ENCODE results near the gene GPC5.

The GPC5 gene

GRCh38 chr13:91564396-91564795 is 166.0 kb downstream of the GPC5 start:
- Histone ChIP-seq H3K79me2 (ENCODE audit: control insufficient read depth, insufficient read depth, low read length, unreplicated experiment) (no peaks in the 10 kb centered on the region), H3K27ac (ENCODE audit: low read depth, low read length) (no peak overlapping the region), H3K4me1 (ENCODE audit: control insufficient read depth, insufficient read depth, low read length, unreplicated experiment) (no peaks in the 10 kb centered on the region), H2AFZ (ENCODE audit: low read length, unreplicated experiment) (no peak overlapping the region), H3K36me3 (ENCODE audit: insufficient read depth, low read length) (no peaks in the 10 kb centered on the region), H3K27me3 (ENCODE audit: insufficient read depth, low read length) (no peaks in the 10 kb centered on the region), H3K4me3 (ENCODE audit: low read depth, low read length) (no peak overlapping the region)

GRCh38 chr13:91565296-91565695 is 166.9 kb downstream of the GPC5 start:
- Histone ChIP-seq H3K36me3 (ENCODE audit: insufficient read depth, low read length) (no peaks in the 10 kb centered on the region), H3K4me3 (ENCODE audit: low read depth, low read length) (no peak overlapping the region), H3K27ac (ENCODE audit: low read depth, low read length) (no peak overlapping the region), H3K4me1 (ENCODE audit: control insufficient read depth, insufficient read depth, low read length, unreplicated experiment) (no peaks in the 10 kb centered on the region), H3K79me2 (ENCODE audit: control insufficient read depth, insufficient read depth, low read length, unreplicated experiment) (no peaks in the 10 kb centered on the region), H2AFZ (ENCODE audit: low read length, unreplicated experiment) (no peak overlapping the region), H3K27me3 (ENCODE audit: insufficient read depth, low read length) (no peaks in the 10 kb centered on the region)

DNA sequence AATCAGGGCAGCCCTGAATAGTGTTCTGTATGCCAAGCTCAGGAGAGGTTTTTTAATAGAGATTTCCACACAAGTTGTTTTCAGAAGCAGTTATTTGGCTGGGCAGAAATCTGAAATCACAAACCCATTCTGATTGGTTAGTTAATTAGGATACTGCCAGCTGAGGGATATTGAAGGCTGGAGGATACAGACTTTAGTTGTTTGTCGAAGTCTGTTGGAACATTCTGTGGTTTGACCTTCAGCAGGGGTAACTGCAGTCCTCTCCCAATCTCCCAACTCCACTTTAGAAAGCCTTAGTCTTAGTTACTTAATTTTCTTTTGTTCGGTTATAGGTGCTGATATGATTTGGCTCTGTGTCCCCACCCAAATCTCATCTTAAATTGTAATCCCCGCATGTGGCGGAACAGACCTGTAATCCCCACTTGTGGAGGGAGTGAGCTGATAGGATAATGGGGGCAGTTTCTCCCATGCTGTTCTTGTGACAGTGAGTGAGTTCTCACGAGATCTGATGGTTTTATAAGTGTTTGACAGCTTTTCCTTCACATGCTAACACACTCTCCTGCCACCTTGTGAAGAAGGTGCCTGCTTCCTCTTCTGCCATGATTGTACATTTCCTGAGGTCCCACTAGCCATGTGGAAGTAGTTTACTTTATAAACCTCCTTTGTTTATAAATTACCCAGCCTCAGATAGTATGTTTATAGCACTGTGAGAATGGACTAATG is 169.2 kb downstream of the GPC5 start:
- no peak overlapping the region for H2AFZ ChIP-seq (ENCODE audit: low read length, unreplicated experiment)
- no peak overlapping the region for H3K27ac ChIP-seq (ENCODE audit: low read depth, low read length)
- no peaks in the 10 kb centered on the region for H3K27me3 ChIP-seq (ENCODE audit: insufficient read depth, low read length)
- no peaks in the 10 kb centered on the region for H3K79me2 ChIP-seq (ENCODE audit: control insufficient read depth, insufficient read depth, low read length, unreplicated experiment)
- H3K36me3 ChIP-seq (ENCODE audit: insufficient read depth, low read length), result no peaks in the 10 kb centered on the region
- H3K4me1 ChIP-seq (ENCODE audit: control insufficient read depth, insufficient read depth, low read length, unreplicated experiment), result no peaks in the 10 kb centered on the region
- H3K4me3 ChIP-seq (ENCODE audit: low read depth, low read length), result no peak overlapping the region

DNA sequence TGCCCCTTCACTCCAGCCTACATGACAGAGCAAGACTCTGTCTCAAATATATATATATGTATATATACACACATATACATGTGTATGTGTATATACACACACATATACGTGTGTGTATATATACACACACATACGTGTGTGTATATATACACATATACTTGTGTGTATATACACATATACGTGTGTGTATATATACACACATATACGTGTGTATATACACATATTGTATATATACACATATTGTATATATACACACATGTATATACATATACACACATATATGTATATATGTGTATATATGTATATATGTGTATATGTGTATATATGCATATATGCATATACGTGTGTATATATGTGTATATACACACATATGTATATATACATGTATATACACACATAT is 173.3 kb downstream of the GPC5 start:
- H3K27me3 ChIP-seq (ENCODE audit: insufficient read depth, low read length), result no peaks in the 10 kb centered on the region
- no peak overlapping the region for H3K4me3 ChIP-seq (ENCODE audit: low read depth, low read length)
- no peaks in the 10 kb centered on the region for H3K36me3 ChIP-seq (ENCODE audit: insufficient read depth, low read length)
- H3K4me1 ChIP-seq (ENCODE audit: control insufficient read depth, insufficient read depth, low read length, unreplicated experiment), result no peaks in the 10 kb centered on the region
- no peak overlapping the region for H3K27ac ChIP-seq (ENCODE audit: low read depth, low read length)
- H2AFZ ChIP-seq (ENCODE audit: low read length, unreplicated experiment), result no peak overlapping the region
- no peaks in the 10 kb centered on the region for H3K79me2 ChIP-seq (ENCODE audit: control insufficient read depth, insufficient read depth, low read length, unreplicated experiment)

DNA sequence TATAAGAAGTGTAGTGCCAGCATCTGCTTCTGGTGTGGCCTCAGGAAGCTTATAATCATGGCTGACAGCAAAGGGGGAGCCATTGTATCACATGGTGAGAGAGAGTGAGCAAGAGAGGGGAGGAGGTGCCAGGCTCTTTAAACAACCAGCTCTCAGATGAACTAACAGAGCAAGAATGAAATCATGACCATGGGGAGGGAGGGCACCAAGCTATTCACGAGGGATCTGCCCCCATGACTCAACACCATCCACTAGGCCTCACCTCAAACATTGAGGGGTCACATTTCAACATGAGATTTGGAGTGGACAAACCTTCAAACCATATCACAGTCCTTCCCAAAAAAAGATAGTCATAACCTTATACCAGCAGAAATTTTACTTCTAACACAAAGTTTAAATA is 174.0 kb downstream of the GPC5 start:
- H3K79me2 ChIP-seq (ENCODE audit: control insufficient read depth, insufficient read depth, low read length, unreplicated experiment), result no peaks in the 10 kb centered on the region
- H3K4me1 ChIP-seq (ENCODE audit: control insufficient read depth, insufficient read depth, low read length, unreplicated experiment), result no peaks in the 10 kb centered on the region
- H3K27ac ChIP-seq (ENCODE audit: low read depth, low read length), result no peak overlapping the region

GRCh38 chr13:91572944-91573598 is 174.7 kb downstream of the GPC5 start:
- no peak overlapping the region for H3K4me3 ChIP-seq (ENCODE audit: low read depth, low read length)
- no peaks in the 10 kb centered on the region for H3K79me2 ChIP-seq (ENCODE audit: control insufficient read depth, insufficient read depth, low read length, unreplicated experiment)
- H2AFZ ChIP-seq (ENCODE audit: low read length, unreplicated experiment), result no peak overlapping the region
- no peaks in the 10 kb centered on the region for H3K4me1 ChIP-seq (ENCODE audit: control insufficient read depth, insufficient read depth, low read length, unreplicated experiment)
- H3K36me3 ChIP-seq (ENCODE audit: insufficient read depth, low read length), result no peaks in the 10 kb centered on the region
- no peaks in the 10 kb centered on the region for H3K27me3 ChIP-seq (ENCODE audit: insufficient read depth, low read length)
- no peak overlapping the region for H3K27ac ChIP-seq (ENCODE audit: low read depth, low read length)

More for the DNA sequence above, 174.0 kb downstream of the GPC5 start:
- H2AFZ ChIP-seq (ENCODE audit: low read length, unreplicated experiment), result no peak overlapping the region
- H3K4me3 ChIP-seq (ENCODE audit: low read depth, low read length), result no peak overlapping the region
- H3K27me3 ChIP-seq (ENCODE audit: insufficient read depth, low read length), result no peaks in the 10 kb centered on the region
- H3K36me3 ChIP-seq (ENCODE audit: insufficient read depth, low read length), result no peaks in the 10 kb centered on the region

- no peaks in the 10 kb centered on the region for H3K79me2 ChIP-seq (ENCODE audit: control insufficient read depth, insufficient read depth, low read length, unreplicated experiment)
- no peaks in the 10 kb centered on the region for H3K36me3 ChIP-seq (ENCODE audit: insufficient read depth, low read length)
- H3K4me3 ChIP-seq (ENCODE audit: low read depth, low read length), result no peak overlapping the region
- H2AFZ ChIP-seq (ENCODE audit: low read length, unreplicated experiment), result no peak overlapping the region
- H3K27ac ChIP-seq (ENCODE audit: low read depth, low read length), result no peak overlapping the region
- no peaks in the 10 kb centered on the region for H3K4me1 ChIP-seq (ENCODE audit: control insufficient read depth, insufficient read depth, low read length, unreplicated experiment)
- H3K27me3 ChIP-seq (ENCODE audit: insufficient read depth, low read length), result no peaks in the 10 kb centered on the region
Measured at GRCh38 chr13:91574766-91575165, 176.3 kb downstream of the GPC5 start.

GRCh38 chr13:91576590-91576989 is 178.2 kb downstream of the GPC5 start:
- H3K4me1 ChIP-seq (ENCODE audit: control insufficient read depth, insufficient read depth, low read length, unreplicated experiment), result no peaks in the 10 kb centered on the region
- no peak overlapping the region for H3K4me3 ChIP-seq (ENCODE audit: low read depth, low read length)
- no peaks in the 10 kb centered on the region for H3K79me2 ChIP-seq (ENCODE audit: control insufficient read depth, insufficient read depth, low read length, unreplicated experiment)
- no peak overlapping the region for H3K27ac ChIP-seq (ENCODE audit: low read depth, low read length)
- no peak overlapping the region for H2AFZ ChIP-seq (ENCODE audit: low read length, unreplicated experiment)
- H3K36me3 ChIP-seq (ENCODE audit: insufficient read depth, low read length), result no peaks in the 10 kb centered on the region
- no peaks in the 10 kb centered on the region for H3K27me3 ChIP-seq (ENCODE audit: insufficient read depth, low read length)

GRCh38 chr13:91579320-91579719 is 180.9 kb downstream of the GPC5 start:
- no peaks in the 10 kb centered on the region for H3K36me3 ChIP-seq (ENCODE audit: insufficient read depth, low read length)
- no peaks in the 10 kb centered on the region for H3K4me1 ChIP-seq (ENCODE audit: control insufficient read depth, insufficient read depth, low read length, unreplicated experiment)
- H2AFZ ChIP-seq (ENCODE audit: low read length, unreplicated experiment), result no peak overlapping the region
- H3K79me2 ChIP-seq (ENCODE audit: control insufficient read depth, insufficient read depth, low read length, unreplicated experiment), result no peaks in the 10 kb centered on the region
- H3K27ac ChIP-seq (ENCODE audit: low read depth, low read length), result no peak overlapping the region
- H3K27me3 ChIP-seq (ENCODE audit: insufficient read depth, low read length), result no peaks in the 10 kb centered on the region
- no peak overlapping the region for H3K4me3 ChIP-seq (ENCODE audit: low read depth, low read length)

- Histone ChIP-seq H3K27ac (ENCODE audit: low read depth, low read length) (no peak overlapping the region), H3K4me1 (ENCODE audit: control insufficient read depth, insufficient read depth, low read length, unreplicated experiment) (no peaks in the 10 kb centered on the region), H2AFZ (ENCODE audit: low read length, unreplicated experiment) (no peak overlapping the region), H3K27me3 (ENCODE audit: insufficient read depth, low read length) (no peaks in the 10 kb centered on the region), H3K4me3 (ENCODE audit: low read depth, low read length) (no peak overlapping the region), H3K36me3 (ENCODE audit: insufficient read depth, low read length) (no peaks in the 10 kb centered on the region), H3K79me2 (ENCODE audit: control insufficient read depth, insufficient read depth, low read length, unreplicated experiment) (no peaks in the 10 kb centered on the region)
Measured at GRCh38 chr13:91580749-91581148, 182.3 kb downstream of the GPC5 start.

GRCh38 chr13:91586609-91587008 is 188.2 kb downstream of the GPC5 start:
- H2AFZ ChIP-seq (ENCODE audit: low read length, unreplicated experiment), result no peak overlapping the region
- H3K27me3 ChIP-seq (ENCODE audit: insufficient read depth, low read length), result no peaks in the 10 kb centered on the region
- H3K27ac ChIP-seq (ENCODE audit: low read depth, low read length), result no peak overlapping the region

More at GRCh38 chr13:91586609-91587008, 188.2 kb downstream of the GPC5 start:
- Histone ChIP-seq H3K79me2 (ENCODE audit: control insufficient read depth, insufficient read depth, low read length, unreplicated experiment) (no peaks in the 10 kb centered on the region), H3K36me3 (ENCODE audit: insufficient read depth, low read length) (no peaks in the 10 kb centered on the region), H3K4me1 (ENCODE audit: control insufficient read depth, insufficient read depth, low read length, unreplicated experiment) (no peaks in the 10 kb centered on the region), H3K4me3 (ENCODE audit: low read depth, low read length) (no peak overlapping the region)

Measured in ACC112 (cell line).